HG02840 (cell line): ENCODE results near the gene TMEM11.

Experiments
- ATAC-seq: cut with Tn5 transposase; IDR thresholded peaks from one replicate; pipeline ENCODE4 v1.9.1; 2021; ENCODE audit warnings: mild to moderate bottlenecking, moderate library complexity, moderate number of reproducible peaks; ENCODE audit not compliant: unreplicated experiment, low FRiP score

TMEM11 gene

GRCh38 chr17:21186399-21187187 lies 27.4 kb downstream of the TMEM11 start:
- no peak for ATAC-seq

GRCh38 chr17:21185061-21185460 lies 28.9 kb downstream of the TMEM11 start:
- ATAC-seq, result no peak

GRCh38 chr17:21184570-21184969 lies 29.4 kb downstream of the TMEM11 start:
- no peak for ATAC-seq

GRCh38 chr17:21183468-21183867 lies 30.5 kb downstream of the TMEM11 start:
- no peak for ATAC-seq

- no peak for ATAC-seq
These were observed 35.9 kb downstream of the TMEM11 start for GRCh38 chr17:21177854-21178600.

- ATAC-seq, result no peak
These were observed 36.6 kb downstream of the TMEM11 start for GRCh38 chr17:21177401-21177800.

- no peak for ATAC-seq
These were observed 37.1 kb downstream of the TMEM11 start for GRCh38 chr17:21176773-21177395.

GRCh38 chr17:21174713-21175112 lies 39.2 kb downstream of the TMEM11 start:
- no peak for ATAC-seq

- ATAC-seq, result no peak
These were observed 39.8 kb downstream of the TMEM11 start for GRCh38 chr17:21174186-21174585.

GRCh38 chr17:21173543-21173942 lies 40.4 kb downstream of the TMEM11 start:
- ATAC-seq, result no peak

- ATAC-seq, result no peak
These were observed 41.1 kb downstream of the TMEM11 start for GRCh38 chr17:21172846-21173245.

GRCh38 chr17:21171970-21172510 lies 41.9 kb downstream of the TMEM11 start:
- ATAC-seq, result no peak

GRCh38 chr17:21171309-21171922 lies 42.5 kb downstream of the TMEM11 start:
- no peak for ATAC-seq

- no peak for ATAC-seq
These were observed 43.2 kb downstream of the TMEM11 start for GRCh38 chr17:21170809-21171208.

- no peak for ATAC-seq
These were observed 44.5 kb downstream of the TMEM11 start for GRCh38 chr17:21169496-21169895.

GRCh38 chr17:21168555-21168865 lies 45.5 kb downstream of the TMEM11 start:
- no peak for ATAC-seq

- no peak for ATAC-seq
These were observed 46.7 kb downstream of the TMEM11 start for GRCh38 chr17:21167303-21167702.

GRCh38 chr17:21166595-21167210 lies 47.3 kb downstream of the TMEM11 start:
- no peak for ATAC-seq

GRCh38 chr17:21165922-21166594 lies 47.9 kb downstream of the TMEM11 start:
- no peak for ATAC-seq

GRCh38 chr17:21164620-21165019 lies 49.3 kb downstream of the TMEM11 start:
- ATAC-seq, result no peak
